HG02938 (cell line): Measurements from ENCODE around the gene AHNAK2.

Experiments used
- ATAC-seq: cut with Tn5 transposase; IDR thresholded peaks from one replicate; pipeline ENCODE4 v1.9.1; 2021; ENCODE audit warnings: mild to moderate bottlenecking, moderate library complexity; ENCODE audit not compliant: unreplicated experiment

The AHNAK2 gene

GRCh38 chr14:104940526-104941150 lies 37.5 kb downstream of the AHNAK2 start:
- ATAC-seq, result no peak

- ATAC-seq, result no peak
Measured at GRCh38 chr14:104939666-104940410, 38.3 kb downstream of the AHNAK2 start.

- no peak for ATAC-seq
Measured at GRCh38 chr14:104938960-104939359, 39.2 kb downstream of the AHNAK2 start.

GRCh38 chr14:104938436-104938835 lies 39.7 kb downstream of the AHNAK2 start:
- no peak for ATAC-seq

- no peak for ATAC-seq
Measured at GRCh38 chr14:104937694-104938365, 40.3 kb downstream of the AHNAK2 start.

GRCh38 chr14:104937161-104937560 lies 41.0 kb downstream of the AHNAK2 start:
- ATAC-seq, result no peak

- ATAC-seq, result no peak
Measured at GRCh38 chr14:104936361-104937155, 41.6 kb downstream of the AHNAK2 start.

GRCh38 chr14:104935955-104936354 lies 42.2 kb downstream of the AHNAK2 start:
- ATAC-seq, result no peak

GRCh38 chr14:104935026-104935650 lies 43.0 kb downstream of the AHNAK2 start:
- ATAC-seq, result no peak

GRCh38 chr14:104933746-104934733 lies 44.1 kb downstream of the AHNAK2 start:
- ATAC-seq, result no peak

GRCh38 chr14:104932676-104933631 lies 45.2 kb downstream of the AHNAK2 start:
- ATAC-seq, result no peak

GRCh38 chr14:104931771-104932675 lies 46.2 kb downstream of the AHNAK2 start:
- ATAC-seq, result no peak

- no peak for ATAC-seq
Measured at GRCh38 chr14:104931304-104931770, 46.8 kb downstream of the AHNAK2 start.

- ATAC-seq, result no peak
Measured at GRCh38 chr14:104930526-104931303, 47.5 kb downstream of the AHNAK2 start.

- ATAC-seq, result no peak
Measured at GRCh38 chr14:104929268-104930230, 48.6 kb downstream of the AHNAK2 start.
